GM23338 (cell line): ENCODE results near the gene C1orf74.

Experiments used
- POLR2AphosphoS5 ChIP-seq: IDR thresholded peaks from 2 replicates; pipeline ENCODE4 v1.6.1; 2016; ENCODE audit warnings: antibody characterized with exemption, low read depth
- STAT1 ChIP-seq: IDR thresholded peaks from one replicate; pipeline ENCODE4 v1.6.1; 2016; ENCODE audit warnings: antibody characterized with exemption; ENCODE audit not compliant: unreplicated experiment
- TF ChIP-seq, protein P1 (sequence below), 2 experiments: fragments of 200-600 bp in 1 of 2; sonication (generic) in 1 of 2; conservative IDR thresholded peaks; 2 replicates each; pipeline versions ENCODE4 v1.5.1 to v1.6.1; 2016 to 2017; ENCODE audit warnings: antibody characterized with exemption in 2 of 2, low read depth in 2 of 2, mild to moderate bottlenecking in 2 of 2, moderate library complexity in 1 of 2

GRCh38 chr1:209831615-209832014 lies 47.3 kb upstream of the C1orf74 start:
- TF ChIP-seq, protein P1, sequence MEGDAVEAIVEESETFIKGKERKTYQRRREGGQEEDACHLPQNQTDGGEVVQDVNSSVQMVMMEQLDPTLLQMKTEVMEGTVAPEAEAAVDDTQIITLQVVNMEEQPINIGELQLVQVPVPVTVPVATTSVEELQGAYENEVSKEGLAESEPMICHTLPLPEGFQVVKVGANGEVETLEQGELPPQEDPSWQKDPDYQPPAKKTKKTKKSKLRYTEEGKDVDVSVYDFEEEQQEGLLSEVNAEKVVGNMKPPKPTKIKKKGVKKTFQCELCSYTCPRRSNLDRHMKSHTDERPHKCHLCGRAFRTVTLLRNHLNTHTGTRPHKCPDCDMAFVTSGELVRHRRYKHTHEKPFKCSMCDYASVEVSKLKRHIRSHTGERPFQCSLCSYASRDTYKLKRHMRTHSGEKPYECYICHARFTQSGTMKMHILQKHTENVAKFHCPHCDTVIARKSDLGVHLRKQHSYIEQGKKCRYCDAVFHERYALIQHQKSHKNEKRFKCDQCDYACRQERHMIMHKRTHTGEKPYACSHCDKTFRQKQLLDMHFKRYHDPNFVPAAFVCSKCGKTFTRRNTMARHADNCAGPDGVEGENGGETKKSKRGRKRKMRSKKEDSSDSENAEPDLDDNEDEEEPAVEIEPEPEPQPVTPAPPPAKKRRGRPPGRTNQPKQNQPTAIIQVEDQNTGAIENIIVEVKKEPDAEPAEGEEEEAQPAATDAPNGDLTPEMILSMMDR (conservative IDR thresholded peaks at IDR 0.05; ENCODE audit: low read depth in 2 of 2): no peak
- TF ChIP-seq POLR2AphosphoS5 (no peak), STAT1 (no peak)
